OCI-LY3 (cell line): ENCODE results near the gene CAP2.

Experiments
- H2AFZ ChIP-seq: fragments of 200-600, 300-600 bp; shearing (Covaris generic); 2 replicates; pipeline ENCODE4 v1.6.0; 2014; ENCODE audit warnings: antibody characterized with exemption, low read depth, low read length
- H3K27ac ChIP-seq: fragments of 200-600, 300-600 bp; sonication (generic); 2 replicates; pipeline ENCODE4 v1.5.1; 2014; ENCODE audit warnings: mild to moderate bottlenecking, low read length, moderate library complexity, mixed read lengths
- H3K27me3 ChIP-seq: fragments of 200-600, 300-600 bp; sonication (generic); 2 replicates; pipeline ENCODE4 v1.6.1; 2014; ENCODE audit warnings: low read depth, low read length, mixed read lengths
- H3K36me3 ChIP-seq: fragments of 200-600, 300-600 bp; sonication (generic); replicated peaks from 2 replicates; pipeline ENCODE3; 2014; ENCODE audit warnings: low read depth, low read length, mixed read lengths
- H3K4me1 ChIP-seq: fragments of 300-600, 200-600 bp; sonication (generic); 2 replicates; pipeline ENCODE4 v1.6.1; 2014; ENCODE audit warnings: low read length, mixed read lengths
- H3K4me2 ChIP-seq: fragments of 200-600, 300-600 bp; sonication (generic); 2 replicates; pipeline ENCODE4 v1.6.1; 2014; ENCODE audit warnings: low read length, mixed read lengths
- H3K4me3 ChIP-seq: fragments of 300-600, 200-600 bp; sonication (generic); 2 replicates; pipeline ENCODE4 v1.5.1; 2014; ENCODE audit warnings: antibody characterized with exemption, mild to moderate bottlenecking, low read length, moderate library complexity
- H3K79me2 ChIP-seq: fragments of 300-600, 200-600 bp; shearing (Covaris generic); 2 replicates; pipeline ENCODE4 v1.6.1; 2014; ENCODE audit warnings: mild to moderate bottlenecking, low read length, mixed read lengths
- H3K9ac ChIP-seq: fragments of 300-600, 200-600 bp; shearing (Covaris generic); 2 replicates; pipeline ENCODE4 v1.6.0; 2014; ENCODE audit warnings: mild to moderate bottlenecking, low read length, moderate library complexity
- H3K9me3 ChIP-seq: fragments of 200-600, 300-600 bp; shearing (Covaris generic); 2 replicates; pipeline ENCODE4 v1.6.1; 2014; ENCODE audit warnings: low read length, mixed read lengths; ENCODE audit not compliant: insufficient read depth
- H4K20me1 ChIP-seq: fragments of 200-600, 300-600 bp; sonication (generic); 2 replicates; pipeline ENCODE4 v1.6.1; 2016; ENCODE audit warnings: low read length, mixed read lengths; ENCODE audit not compliant: insufficient read depth
- CTCF ChIP-seq: fragments of 200-600, 300-600 bp; sonication (generic); IDR thresholded peaks from 2 replicates; pipeline ENCODE4 v1.5.1; 2014; ENCODE audit warnings: antibody characterized with exemption, low read length, low read depth
- EZH2phosphoT487 ChIP-seq: fragments of 200-600 bp; shearing (Covaris generic); IDR thresholded peaks from 2 replicates; pipeline ENCODE4 v1.6.1; 2018; ENCODE audit warnings: antibody characterized with exemption, mixed run types, low read depth

The CAP2 gene

GRCh38 chr6:17457405-17457804 lies 64.0 kb downstream of the CAP2 start:
- Histone ChIP-seq H2AFZ (no peak overlapping the region), H3K27me3 (no peaks in the 10 kb centered on the region), H3K4me2 (no peak overlapping the region), H3K36me3 (no peaks in the 10 kb centered on the region), H3K4me1 (peaks cover 11% of the 10 kb centered on the region), H3K27ac (no peak overlapping the region), H3K4me3 (no peak overlapping the region), H3K9ac (no peak overlapping the region), H4K20me1 (no peaks in the 10 kb centered on the region), H3K79me2 (no peaks in the 10 kb centered on the region), H3K9me3 (no peaks in the 10 kb centered on the region)
- no peak for TF ChIP-seq EZH2phosphoT487
- no peak for TF ChIP-seq CTCF

- no peak overlapping the region for H3K27ac ChIP-seq
- TF ChIP-seq EZH2phosphoT487 (no peak), CTCF (no peak)
Measured at GRCh38 chr6:17457956-17458355, 64.6 kb downstream of the CAP2 start.

GRCh38 chr6:17458966-17459365 lies 65.6 kb downstream of the CAP2 start:
- Histone ChIP-seq H3K27me3 (no peaks in the 10 kb centered on the region), H3K27ac (no peak overlapping the region), H3K9ac (no peak overlapping the region), H2AFZ (no peak overlapping the region), H3K9me3 (no peaks in the 10 kb centered on the region), H3K4me2 (peak overlapping the region; percentile 39), H4K20me1 (no peaks in the 10 kb centered on the region), H3K4me3 (no peak overlapping the region), H3K4me1 (peaks cover 11% of the 10 kb centered on the region), H3K79me2 (no peaks in the 10 kb centered on the region), H3K36me3 (no peaks in the 10 kb centered on the region)
- TF ChIP-seq CTCF (no peak), EZH2phosphoT487 (no peak)

More at GRCh38 chr6:17457956-17458355, 64.6 kb downstream of the CAP2 start:
- no peak overlapping the region for H2AFZ ChIP-seq
- H3K9me3 ChIP-seq: no peaks in the 10 kb centered on the region
- H3K79me2 ChIP-seq: no peaks in the 10 kb centered on the region
- H3K9ac ChIP-seq: no peak overlapping the region
- H4K20me1 ChIP-seq: no peaks in the 10 kb centered on the region
- no peaks in the 10 kb centered on the region for H3K36me3 ChIP-seq
- H3K4me3 ChIP-seq: no peak overlapping the region
- H3K27me3 ChIP-seq: no peaks in the 10 kb centered on the region
- H3K4me2 ChIP-seq: no peak overlapping the region
- peaks cover 11% of the 10 kb centered on the region for H3K4me1 ChIP-seq

- no peaks in the 10 kb centered on the region for H4K20me1 ChIP-seq
- H3K9me3 ChIP-seq: no peaks in the 10 kb centered on the region
- H3K4me3 ChIP-seq: no peak overlapping the region
- no peaks in the 10 kb centered on the region for H3K36me3 ChIP-seq
- H3K27ac ChIP-seq: no peak overlapping the region
- no peaks in the 10 kb centered on the region for H3K27me3 ChIP-seq
- peaks cover 11% of the 10 kb centered on the region for H3K4me1 ChIP-seq
- H3K4me2 ChIP-seq: no peak overlapping the region
- H3K79me2 ChIP-seq: no peaks in the 10 kb centered on the region
- no peak for TF ChIP-seq CTCF
- TF ChIP-seq EZH2phosphoT487: no peak
- H3K9ac ChIP-seq: no peak overlapping the region
- no peak overlapping the region for H2AFZ ChIP-seq
Measured at GRCh38 chr6:17460862-17461261, 67.5 kb downstream of the CAP2 start.
